ENCODE results near the gene OR3A2.

DNA sequence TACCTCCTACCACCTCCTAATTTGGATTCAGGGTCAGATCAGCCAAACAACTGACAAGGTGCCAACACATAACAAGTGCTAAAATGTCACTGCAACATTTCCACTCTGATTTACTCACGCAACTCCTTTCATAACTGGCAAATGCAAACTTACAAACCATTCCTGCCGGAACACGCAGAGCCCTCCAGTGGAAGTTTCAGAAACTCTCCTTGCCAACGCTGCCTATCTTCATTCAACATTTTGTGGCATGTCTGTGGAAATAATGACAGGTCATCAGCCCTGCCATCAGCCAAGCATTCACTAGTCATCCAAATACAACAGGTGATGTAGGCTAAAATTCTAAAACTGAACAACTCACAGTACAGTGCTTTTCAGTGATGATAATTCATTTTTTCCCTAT, 50.2 kb downstream of the OR3A2 start:
- TF ChIP-seq, protein P1, sequence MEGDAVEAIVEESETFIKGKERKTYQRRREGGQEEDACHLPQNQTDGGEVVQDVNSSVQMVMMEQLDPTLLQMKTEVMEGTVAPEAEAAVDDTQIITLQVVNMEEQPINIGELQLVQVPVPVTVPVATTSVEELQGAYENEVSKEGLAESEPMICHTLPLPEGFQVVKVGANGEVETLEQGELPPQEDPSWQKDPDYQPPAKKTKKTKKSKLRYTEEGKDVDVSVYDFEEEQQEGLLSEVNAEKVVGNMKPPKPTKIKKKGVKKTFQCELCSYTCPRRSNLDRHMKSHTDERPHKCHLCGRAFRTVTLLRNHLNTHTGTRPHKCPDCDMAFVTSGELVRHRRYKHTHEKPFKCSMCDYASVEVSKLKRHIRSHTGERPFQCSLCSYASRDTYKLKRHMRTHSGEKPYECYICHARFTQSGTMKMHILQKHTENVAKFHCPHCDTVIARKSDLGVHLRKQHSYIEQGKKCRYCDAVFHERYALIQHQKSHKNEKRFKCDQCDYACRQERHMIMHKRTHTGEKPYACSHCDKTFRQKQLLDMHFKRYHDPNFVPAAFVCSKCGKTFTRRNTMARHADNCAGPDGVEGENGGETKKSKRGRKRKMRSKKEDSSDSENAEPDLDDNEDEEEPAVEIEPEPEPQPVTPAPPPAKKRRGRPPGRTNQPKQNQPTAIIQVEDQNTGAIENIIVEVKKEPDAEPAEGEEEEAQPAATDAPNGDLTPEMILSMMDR (conservative IDR thresholded peaks at IDR 0.05) = peak; percentile 41
- TF ChIP-seq ZFX (IDR thresholded peaks at IDR 0.05) = no peak

All from C4-2B (cell line).